Naive thymus-derived CD4-positive, alpha-beta T cell (primary cell): ENCODE data around the gene PSMD13. TPM values are rescaled to one million over a fixed set of nuclear protein-coding genes. Genes with fewer than 3 reads are reported as not detected.

Experiments used
- ATAC-seq: fragments of 150-1000 bp; cut with Tn5 transposase; 2 replicates; pipeline ENCODE4 v1.10.0; 2021; ENCODE audit warnings: mild to moderate bottlenecking, moderate library complexity
- CTCF ChIA-PET: fragments of 350-600 bp; sonication (Branson Sonifier 250); formaldehyde crosslinking; loops from one replicate; lab custom pipeline; 2021; ENCODE audit warnings: antibody characterized with exemption; lab: Charles Lee
- POLR2A ChIA-PET: fragments of 350-600 bp; sonication (Branson Sonifier 250); formaldehyde crosslinking; loops from one replicate; lab custom pipeline; 2021; ENCODE audit warnings: antibody characterized with exemption, inconsistent platforms; lab: Charles Lee
- DNase-seq, 9 donors: peaks; one replicate each; pipeline versions ENCODE4 v3.0.0 to v3.0.0-alpha.2; 2020 to 2022; ENCODE audit warnings: mixed read lengths in 1 of 9
- H3K27ac ChIP-seq: one replicate; pipeline ENCODE4 v1.7.0; 2013; ENCODE audit warnings: mild to moderate bottlenecking, low read depth, low read length, moderate library complexity
- H3K27me3 ChIP-seq, 2 donors: one replicate each; pipeline ENCODE4 v1.7.0; 2013; ENCODE audit warnings: low read length in 2 of 2, mild to moderate bottlenecking in 2 of 2, moderate library complexity in 2 of 2; ENCODE audit not compliant: control insufficient read depth in 2 of 2, insufficient read depth in 2 of 2
- H3K36me3 ChIP-seq, 3 experiments: 1 replicate in 2 of 3; 2 replicates in 1 of 3; pipeline ENCODE4 v1.7.0; 2013; ENCODE audit warnings: low read length in 3 of 3, mild to moderate bottlenecking in 3 of 3, moderate library complexity in 1 of 3; ENCODE audit not compliant: insufficient read depth in 3 of 3, control insufficient read depth in 2 of 3
- H3K4me1 ChIP-seq, 2 donors: one replicate each; pipeline ENCODE4 v1.7.0; 2013; ENCODE audit warnings: low read length in 2 of 2, mild to moderate bottlenecking in 2 of 2, moderate library complexity in 1 of 2; ENCODE audit not compliant: control insufficient read depth in 2 of 2, insufficient read depth in 2 of 2
- H3K4me3 ChIP-seq: 2 replicates; pipeline ENCODE4 v1.7.0; 2013; ENCODE audit warnings: mild to moderate bottlenecking, low read length
- H3K9me3 ChIP-seq, 3 experiments: 1 replicate in 2 of 3; 2 replicates in 1 of 3; pipeline ENCODE4 v1.7.0; 2013; ENCODE audit warnings: low read length in 3 of 3; ENCODE audit not compliant: control insufficient read depth in 2 of 3
- H3K27ac Mint-ChIP-seq, 9 donors: one replicate each; pipeline ENCODE4 v1.8.0; 2020 to 2022; ENCODE audit warnings: mixed read lengths in 9 of 9, mild to moderate bottlenecking in 8 of 9, moderate library complexity in 5 of 9, inconsistent platforms in 2 of 9
- H3K27me3 Mint-ChIP-seq, 5 donors: one replicate each; pipeline ENCODE4 v1.8.0; 2021 to 2022; ENCODE audit warnings: mixed read lengths in 5 of 5, mild to moderate bottlenecking in 1 of 5
- H3K36me3 Mint-ChIP-seq, 5 donors: one replicate each; pipeline ENCODE4 v1.8.0; 2020 to 2022; ENCODE audit warnings: mixed read lengths in 5 of 5, mild to moderate bottlenecking in 3 of 5, inconsistent platforms in 1 of 5
- H3K4me1 Mint-ChIP-seq, 7 donors: one replicate each; pipeline ENCODE4 v1.8.0; 2020 to 2022; ENCODE audit warnings: mixed read lengths in 7 of 7, mild to moderate bottlenecking in 3 of 7, inconsistent platforms in 1 of 7
- H3K4me3 Mint-ChIP-seq, 10 donors: one replicate each; pipeline ENCODE4 v1.8.0; 2020 to 2022; ENCODE audit warnings: mild to moderate bottlenecking in 10 of 10, mixed read lengths in 10 of 10, moderate library complexity in 6 of 10, inconsistent platforms in 2 of 10
- H3K9me3 Mint-ChIP-seq, 11 donors: one replicate each; pipeline ENCODE4 v1.8.0; 2020 to 2022; ENCODE audit warnings: mixed read lengths in 11 of 11, mild to moderate bottlenecking in 4 of 11, inconsistent platforms in 1 of 11, moderate library complexity in 1 of 11
- intact Hi-C, 2 donors: fragments of 100-400 bp; cut with micrococcal nuclease; formaldehyde crosslinking; loops; one replicate each; pipeline ENCODE4 v1.15.1; 2023
- polyA plus RNA-seq, 2 donors: library from polyadenylated mRNA; unstranded; fragments of 300-500 nt; fragmentation: Illumina TruSeq; gene quantifications; one replicate each; pipeline ENCODE4 v1.2.3, GENCODE V29; 2021
- total RNA-seq, 6 experiments: library from RNA in 5 of 6; stranded (reverse) in 5 of 6; gene quantifications; 1 replicate in 5 of 6; 2 replicates in 1 of 6; pipeline ENCODE4 v1.2.3 and lab custom pipeline; 2021 to 2026

Gene PSMD13
- total and polyA plus RNA-seq, 7 experiments from 2014 or later = 64.3 to 215 (median 93.4) TPM

GRCh38 chr11:293271-293851 lies 56.6 kb downstream of the PSMD13 start:
- Mint-ChIP-seq H3K4me1 (peaks cover 16 to 36% (median 25%) of the 10 kb centered on the region in 7 donors), H3K27me3 (no peaks in the 10 kb centered on the region), H3K27ac (no peak overlapping the region), H3K9me3 (no peaks in the 10 kb centered on the region), H3K4me3 (no peak overlapping the region), H3K36me3 (peaks cover 0 to 10% (median 0%) of the 10 kb centered on the region in 5 donors)
- POLR2A ChIA-PET = interaction anchor here (0.7 to 15.1 kb wide), 3 partner anchors 12 to 75 kb away, joined by 3 to 192 read pairs (median 3); partner anchors contain the start of gene NLRP6
- ATAC-seq (no peak), DNase-seq (no peak)
- peaks cover 27% of the 10 kb centered on the region in 2 donors for H3K4me1 ChIP-seq
- CTCF ChIA-PET = interaction anchor here (2.2 kb wide), 1 partner anchor 43 kb away, joined by 10 read pairs; no protein-coding TSS in a partner anchor
- no peaks in the 10 kb centered on the region for H3K27me3 ChIP-seq
- no peak overlapping the region for H3K27ac ChIP-seq
- intact Hi-C loops = no loop called here
- peaks cover 0 to 48% (median 8%) of the 10 kb centered on the region in 3 experiments for H3K36me3 ChIP-seq
- no peak overlapping the region for H3K4me3 ChIP-seq
- no peaks in the 10 kb centered on the region for H3K9me3 ChIP-seq

DNA sequence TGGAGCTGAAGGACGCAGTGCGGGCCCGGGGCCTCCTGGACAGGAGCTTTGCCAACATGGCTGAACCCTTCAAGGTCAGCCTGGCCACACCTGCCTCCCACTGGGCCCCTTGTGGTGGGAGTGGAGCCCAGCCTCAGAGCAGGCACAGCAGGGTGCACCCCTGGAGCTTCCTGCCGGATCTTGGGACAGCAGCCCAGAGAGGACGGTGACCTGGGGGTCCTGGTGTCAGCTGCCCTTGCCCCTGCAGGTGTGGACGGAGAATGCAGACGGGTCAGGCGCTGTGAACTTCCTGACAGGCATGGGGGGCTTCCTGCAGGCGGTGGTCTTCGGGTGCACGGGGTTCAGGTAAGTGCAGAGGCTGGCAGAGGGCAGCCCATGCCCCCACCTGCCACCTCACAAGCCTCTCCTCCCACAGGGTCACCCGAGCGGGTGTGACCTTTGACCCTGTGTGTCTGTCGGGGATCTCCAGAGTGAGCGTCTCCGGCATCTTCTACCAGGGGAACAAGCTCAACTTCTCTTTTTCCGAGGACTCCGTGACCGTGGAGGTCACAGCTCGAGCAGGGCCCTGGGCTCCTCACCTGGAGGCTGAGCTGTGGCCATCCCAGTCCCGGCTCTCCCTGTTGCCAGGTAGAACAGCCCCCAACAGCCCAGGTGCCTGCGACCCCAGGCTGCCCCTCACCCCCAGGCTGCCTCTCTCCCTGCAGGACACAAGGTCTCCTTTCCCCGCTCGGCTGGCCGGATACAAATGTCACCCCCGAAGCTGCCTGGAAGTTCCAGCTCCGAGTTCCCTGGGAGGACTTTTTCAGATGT lies 57.3 kb downstream of the PSMD13 start:
- Histone ChIP-seq H3K9me3 (no peaks in the 10 kb centered on the region), H3K4me1 (peaks cover 28 to 34% of the 10 kb centered on the region in 2 donors), H3K36me3 (peaks cover 0 to 46% (median 8%) of the 10 kb centered on the region in 3 experiments), H3K4me3 (no peak overlapping the region), H3K27ac (no peak overlapping the region), H3K27me3 (no peaks in the 10 kb centered on the region)
- Mint-ChIP-seq H3K36me3 (peaks cover 0 to 10% (median 0%) of the 10 kb centered on the region in 5 donors), H3K27ac (peak overlapping the region in 2 of 9 donors; percentile 19 to 46), H3K4me1 (peaks cover 16 to 41% (median 25%) of the 10 kb centered on the region in 7 donors), H3K4me3 (no peak overlapping the region), H3K27me3 (no peaks in the 10 kb centered on the region), H3K9me3 (no peaks in the 10 kb centered on the region)
- no peak for ATAC-seq
- DNase-seq = no peak
- ChIA-PET CTCF (interaction anchor here (2.2 kb wide), 1 partner anchor 43 kb away, joined by 10 read pairs; no protein-coding TSS in a partner anchor), POLR2A (interaction anchor here (0.7 to 1.2 kb wide), 4 partner anchors 12 to 74 kb away, joined by 3 to 4 read pairs (median 3); no protein-coding TSS in a partner anchor)
- intact Hi-C loops = no loop called here

DNA sequence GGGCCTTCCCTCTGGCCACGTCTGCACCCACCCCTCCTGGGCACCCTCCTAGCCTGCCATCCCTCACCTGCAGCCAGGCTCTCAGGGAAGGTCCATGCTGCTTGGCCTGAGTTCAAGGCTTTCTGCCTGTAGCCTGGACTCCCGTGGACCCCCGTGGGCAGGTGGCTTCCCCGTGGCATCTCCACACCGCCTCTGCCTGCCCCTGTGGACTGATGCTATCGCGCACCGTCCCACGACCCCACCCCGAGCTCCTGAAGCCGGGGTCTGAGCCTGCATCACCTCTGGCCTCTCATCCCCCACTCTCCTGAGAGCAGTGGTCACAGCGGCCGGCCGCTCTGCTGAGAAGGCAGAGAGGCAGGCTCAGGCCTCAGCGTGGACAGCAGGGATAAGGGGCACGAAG lies 58.0 kb downstream of the PSMD13 start:
- peaks cover 24 to 30% of the 10 kb centered on the region in 2 donors for H3K4me1 ChIP-seq
- Mint-ChIP-seq H3K27ac (peak overlapping the region in 2 of 9 donors; percentile 51 to 52), H3K4me1 (peaks cover 16 to 36% (median 24%) of the 10 kb centered on the region in 7 donors), H3K9me3 (no peaks in the 10 kb centered on the region), H3K4me3 (no peak overlapping the region), H3K36me3 (peaks cover 0 to 10% (median 0%) of the 10 kb centered on the region in 5 donors), H3K27me3 (peaks cover 0 to 1% (median 0%) of the 10 kb centered on the region in 5 donors)
- intact Hi-C loops = no loop called here
- DNase-seq (no peak), ATAC-seq (no peak)
- no peak overlapping the region for H3K4me3 ChIP-seq
- H3K27ac ChIP-seq = no peak overlapping the region
- peaks cover 0 to 46% (median 8%) of the 10 kb centered on the region in 3 experiments for H3K36me3 ChIP-seq
- H3K9me3 ChIP-seq = no peaks in the 10 kb centered on the region
- ChIA-PET POLR2A (interaction anchor here (0.8 to 1.2 kb wide), 3 partner anchors 26 to 44 kb away, joined by 3 to 4 read pairs (median 3); no protein-coding TSS in a partner anchor), CTCF (interaction anchor here (2.2 kb wide), 1 partner anchor 44 kb away, joined by 10 read pairs; no protein-coding TSS in a partner anchor)
- H3K27me3 ChIP-seq = no peaks in the 10 kb centered on the region

- Histone ChIP-seq H3K27me3 (no peaks in the 10 kb centered on the region), H3K27ac (no peak overlapping the region), H3K4me1 (peaks cover 19 to 26% of the 10 kb centered on the region in 2 donors), H3K9me3 (no peaks in the 10 kb centered on the region), H3K36me3 (peaks cover 0 to 43% (median 8%) of the 10 kb centered on the region in 3 experiments), H3K4me3 (no peak overlapping the region)
- peaks cover 0 to 7% (median 0%) of the 10 kb centered on the region in 5 donors for H3K27me3 Mint-ChIP-seq
- DNase-seq (no peak), ATAC-seq (no peak)
- peak overlapping the region in 1 of 10 donors; percentile 45 for H3K4me3 Mint-ChIP-seq
- no peaks in the 10 kb centered on the region for H3K9me3 Mint-ChIP-seq
- intact Hi-C loops = no loop called here
- ChIA-PET POLR2A (interaction anchor here (0.7 to 1.0 kb wide), 4 partner anchors 9 to 134 kb away, joined by 3 read pairs; partner anchors contain the start of gene IFITM2), CTCF (interaction anchor here (2.2 kb wide), 1 partner anchor 45 kb away, joined by 10 read pairs; no protein-coding TSS in a partner anchor)
- peaks cover 0 to 8% (median 0%) of the 10 kb centered on the region in 5 donors for H3K36me3 Mint-ChIP-seq
- peak overlapping the region in 4 of 9 donors; percentile 51 to 63 (median 52) for H3K27ac Mint-ChIP-seq
- H3K4me1 Mint-ChIP-seq = peaks cover 18 to 37% (median 20%) of the 10 kb centered on the region in 7 donors
Measured at GRCh38 chr11:295351-296170, 58.8 kb downstream of the PSMD13 start.

DNA sequence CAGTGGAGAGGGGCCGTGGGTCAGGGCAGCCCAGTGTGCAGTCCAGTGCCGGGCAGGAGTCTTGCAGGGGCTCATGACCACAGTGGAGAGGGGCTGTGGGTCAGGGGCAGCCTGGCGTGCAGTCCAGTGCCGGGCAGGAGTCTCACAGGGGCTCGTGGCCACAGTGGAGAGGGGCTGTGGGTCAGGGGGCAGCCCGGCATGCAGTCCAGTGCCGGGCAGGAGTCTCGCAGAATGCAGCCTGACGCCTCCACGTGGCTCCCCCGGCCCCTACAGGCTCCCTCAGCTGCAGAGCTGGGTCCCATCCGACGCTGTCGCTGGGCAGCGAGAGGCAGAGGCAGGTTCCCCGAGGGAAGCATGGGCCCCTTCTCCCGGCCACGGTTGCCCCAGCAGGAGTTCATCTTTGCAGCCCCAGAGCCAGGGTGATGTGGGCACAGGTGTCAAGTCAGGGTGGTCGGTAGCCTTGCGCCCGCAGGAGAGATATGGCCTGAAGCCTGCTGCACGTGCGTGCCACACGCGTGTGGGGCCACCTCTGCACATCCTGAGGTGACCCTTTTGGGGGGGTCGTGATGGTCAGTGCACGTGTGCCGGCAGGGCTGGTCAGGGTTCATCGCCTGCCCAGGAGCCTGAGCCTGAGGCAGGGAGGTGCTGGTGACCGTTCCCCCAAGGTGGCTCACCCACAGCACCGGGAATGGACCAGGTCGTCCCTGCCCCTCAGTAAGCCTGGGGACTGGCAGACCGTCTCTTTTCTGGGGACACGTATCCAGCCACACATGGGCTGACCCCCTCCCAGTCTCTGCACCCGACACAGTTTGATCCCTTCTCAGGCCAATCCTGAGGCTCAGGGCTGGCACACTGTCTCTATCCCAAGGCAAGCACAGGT lies 59.6 kb downstream of the PSMD13 start:
- no peak for DNase-seq
- Mint-ChIP-seq H3K27me3 (peaks cover 0 to 12% (median 0%) of the 10 kb centered on the region in 5 donors), H3K4me1 (peaks cover 11 to 31% (median 16%) of the 10 kb centered on the region in 7 donors), H3K27ac (peak overlapping the region in 4 of 9 donors; percentile 38 to 80 (median 50)), H3K9me3 (no peaks in the 10 kb centered on the region), H3K36me3 (peaks cover 0 to 2% (median 0%) of the 10 kb centered on the region in 5 donors), H3K4me3 (no peak overlapping the region)
- no peaks in the 10 kb centered on the region for H3K27me3 ChIP-seq
- no peak overlapping the region for H3K4me3 ChIP-seq
- intact Hi-C loops = no loop called here
- no peak for ATAC-seq
- peak overlapping the region; percentile 43 for H3K27ac ChIP-seq
- peaks cover 19 to 26% of the 10 kb centered on the region in 2 donors for H3K4me1 ChIP-seq
- peaks cover 0 to 35% (median 8%) of the 10 kb centered on the region in 3 experiments for H3K36me3 ChIP-seq
- no peaks in the 10 kb centered on the region for H3K9me3 ChIP-seq
- CTCF ChIA-PET = no interaction called here
- POLR2A ChIA-PET = interaction anchor here (0.7 to 0.9 kb wide), 2 partner anchors 8 to 133 kb away, joined by 3 read pairs; no protein-coding TSS in a partner anchor
